Right kidney (tissue), 1 donor: Measurements from ENCODE around the gene HES1.
"Not testable (repeated sequence)": the region's sequence is repeated elsewhere in the genome, so short reads cannot be mapped to it uniquely, and the experiment has no call there.

Experiments used
- DNase-seq: peaks from one replicate; pipeline ENCODE4 v3.0.0-alpha.2; 2016

HES1 gene

DNA sequence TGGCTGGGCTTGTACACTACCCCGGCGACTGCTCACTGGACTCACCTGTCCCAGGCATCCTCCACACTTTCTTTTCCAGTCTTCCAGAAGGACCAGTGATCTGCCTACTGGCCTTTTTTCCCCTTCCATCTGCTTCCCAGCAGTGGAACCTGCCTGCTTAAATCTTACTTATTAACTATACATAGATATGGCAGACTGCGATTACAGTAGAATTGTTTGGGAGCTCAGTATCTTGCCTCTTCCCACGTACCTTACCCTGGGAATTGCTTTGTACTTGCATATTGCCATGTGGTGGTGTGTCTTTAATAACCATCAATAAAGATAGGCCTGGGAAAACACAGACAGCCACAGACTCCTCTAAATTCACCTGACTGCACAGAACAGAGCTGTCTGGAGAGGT lies 11.8 kb upstream of the HES1 start:
- DNase-seq = no peak

GRCh38 chr3:194125442-194125841 lies 10.5 kb upstream of the HES1 start:
- DNase-seq = no peak

DNA sequence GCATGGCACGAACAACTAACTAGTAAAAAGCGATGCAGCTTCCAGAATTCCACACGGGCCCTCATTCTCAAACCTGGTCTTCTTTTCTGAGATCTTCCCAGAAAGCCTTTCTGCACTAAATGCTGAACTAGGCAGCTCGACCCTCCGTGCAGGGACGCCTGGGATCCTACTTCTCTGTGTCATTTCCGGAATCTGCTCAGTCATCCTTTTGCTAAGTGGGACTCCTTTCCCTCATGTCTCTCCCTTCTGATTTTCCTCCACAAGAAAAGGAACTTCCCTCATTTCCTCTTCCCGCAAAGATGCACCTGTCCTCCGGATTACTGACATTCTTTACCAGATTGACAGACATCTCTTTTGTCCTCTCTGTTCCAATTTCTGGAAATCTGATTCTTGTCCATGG lies 9.2 kb upstream of the HES1 start:
- DNase-seq = no peak

GRCh38 chr3:194128202-194128918 lies 7.6 kb upstream of the HES1 start:
- DNase-seq = no peak

GRCh38 chr3:194128919-194129295 lies 7.0 kb upstream of the HES1 start:
- DNase-seq = not testable (repeated sequence)

DNA sequence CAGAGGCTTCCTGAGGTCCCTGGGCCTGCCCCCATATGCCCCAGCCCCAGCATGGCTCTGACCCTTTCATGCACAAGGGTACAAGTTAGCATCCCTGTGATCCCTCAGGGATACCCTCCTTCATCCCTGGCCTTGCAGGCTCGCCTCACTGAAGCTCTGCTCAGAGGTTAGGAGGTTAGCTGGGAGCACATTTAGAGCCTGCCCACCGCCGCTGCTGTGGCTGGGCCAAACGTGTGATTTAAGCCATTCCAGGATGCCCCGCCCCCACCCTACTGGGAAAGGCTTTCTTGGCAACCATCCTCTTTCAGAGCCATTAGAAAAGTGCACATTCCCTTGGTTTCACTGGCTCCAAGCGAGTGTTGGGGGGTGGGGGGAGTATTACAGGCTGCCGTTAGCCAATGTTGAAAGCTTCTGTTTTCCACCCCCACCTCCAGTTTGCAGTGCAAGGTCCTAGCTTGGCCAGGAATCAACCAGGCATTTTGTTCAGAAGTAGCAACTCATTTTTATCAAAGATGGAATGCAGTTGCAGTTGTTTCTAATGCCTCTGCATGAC lies 6.3 kb upstream of the HES1 start:
- peak; percentile 40 for DNase-seq

GRCh38 chr3:194130188-194130587 lies 5.8 kb upstream of the HES1 start:
- no peak for DNase-seq

- peak; percentile 73 for DNase-seq
Measured at GRCh38 chr3:194130807-194131589, 5.0 kb upstream of the HES1 start.

DNA sequence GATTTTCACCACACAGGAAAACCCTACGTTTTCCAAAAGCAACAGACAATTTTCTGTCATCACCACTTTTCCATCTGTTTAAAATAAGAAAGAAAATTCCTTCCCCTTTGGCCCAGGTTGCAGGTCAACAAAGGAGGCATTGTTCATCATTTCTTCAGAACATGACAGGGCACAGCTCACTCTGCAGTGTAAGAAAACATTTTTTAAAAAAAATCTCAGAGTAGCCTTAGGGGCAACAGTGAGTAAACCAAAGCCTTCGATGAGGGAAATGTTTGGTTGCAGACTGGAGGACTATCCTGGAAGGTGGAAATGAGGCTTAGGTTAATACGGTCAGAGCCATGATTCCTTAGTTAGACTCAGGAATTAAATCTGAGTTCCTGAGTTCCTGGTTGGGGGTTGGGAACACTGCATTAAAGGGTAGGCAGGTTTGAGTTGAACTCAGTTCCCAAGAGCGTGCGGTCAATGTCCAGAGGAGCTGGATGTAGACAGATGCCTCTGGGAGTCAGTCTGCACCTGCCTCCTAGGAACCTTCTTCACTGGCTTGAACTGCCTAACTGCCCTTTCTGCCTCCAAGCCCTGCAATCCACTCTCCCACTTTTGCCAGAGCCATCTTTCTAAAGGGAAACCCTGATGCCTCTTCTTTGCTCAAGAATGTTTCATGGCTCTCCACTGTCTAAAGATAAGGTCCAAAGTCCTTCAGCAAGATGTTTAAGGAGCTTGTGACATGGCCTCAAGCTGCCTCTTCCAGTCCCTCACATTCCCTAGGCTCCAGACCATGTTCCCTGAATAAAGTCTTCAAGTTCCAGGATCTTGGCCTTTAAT lies 3.3 kb upstream of the HES1 start:
- DNase-seq = no peak

GRCh38 chr3:194133661-194134230 lies 2.2 kb upstream of the HES1 start:
- peak; percentile 76 for DNase-seq

DNA sequence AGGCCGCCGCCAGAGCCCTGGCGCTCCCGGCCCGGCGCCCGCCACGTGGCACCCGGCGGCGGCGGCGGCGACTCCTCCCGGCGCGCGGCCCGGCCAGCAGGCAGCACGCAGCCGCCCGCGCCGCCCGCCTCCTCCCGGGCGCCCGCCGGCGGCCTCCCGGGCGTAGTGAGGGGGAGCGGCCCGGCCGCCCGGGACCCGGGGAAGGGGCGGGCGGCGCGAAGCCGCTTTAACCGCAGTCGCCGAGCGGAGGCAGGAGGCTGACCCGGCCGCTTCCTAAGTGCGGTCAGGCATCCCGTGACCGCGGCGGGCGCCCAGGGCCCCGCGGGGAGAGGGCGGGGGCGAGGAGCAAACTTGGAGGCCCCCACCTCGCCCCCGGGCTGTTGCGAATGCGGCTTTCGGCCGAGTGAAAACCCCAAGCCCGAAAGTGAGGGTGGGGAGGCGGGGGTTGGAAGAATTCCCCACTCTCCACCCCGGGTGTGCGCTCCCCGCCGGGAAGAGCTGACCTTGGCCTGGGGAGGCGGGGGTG lies 1.7 kb upstream of the HES1 start:
- DNase-seq = peak; percentile 93

DNA sequence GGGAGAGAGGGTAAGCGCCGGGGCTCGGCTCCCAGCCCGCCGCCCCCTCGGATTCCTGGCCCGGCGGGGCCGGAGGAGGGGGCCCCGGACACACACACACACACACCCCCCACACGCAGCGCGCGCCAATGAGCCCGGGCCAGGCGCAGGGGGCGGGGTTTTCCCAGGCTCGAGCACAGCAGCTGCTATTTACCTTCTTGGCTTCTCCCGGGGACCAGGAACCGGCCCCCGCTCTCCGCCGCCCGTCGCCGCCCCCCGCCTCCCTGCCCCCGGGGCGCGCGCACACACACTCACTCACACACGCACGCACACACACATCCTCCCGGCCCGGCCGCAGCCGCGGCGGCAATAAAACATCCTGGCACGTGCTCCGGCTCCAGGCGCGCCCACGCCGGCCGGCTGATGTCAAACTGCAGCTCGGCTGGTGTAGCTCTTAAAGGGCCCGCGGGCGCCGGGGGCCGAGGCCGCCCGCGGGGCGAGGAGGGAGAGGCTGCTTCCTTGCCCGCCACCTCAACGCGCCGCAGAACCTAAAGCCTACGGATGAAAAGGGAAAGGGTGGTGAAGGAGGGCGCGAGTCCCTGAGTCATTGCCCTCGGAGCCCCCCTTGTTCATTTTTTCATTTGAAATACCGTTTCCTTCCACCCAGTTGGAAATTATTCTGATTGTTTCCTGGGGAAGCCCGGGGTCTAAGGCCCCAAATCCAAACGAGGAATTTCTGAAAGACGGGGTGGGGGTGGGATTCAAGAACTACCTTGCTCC lies 1.0 kb upstream of the HES1 start:
- peak; percentile 95 for DNase-seq

DNA sequence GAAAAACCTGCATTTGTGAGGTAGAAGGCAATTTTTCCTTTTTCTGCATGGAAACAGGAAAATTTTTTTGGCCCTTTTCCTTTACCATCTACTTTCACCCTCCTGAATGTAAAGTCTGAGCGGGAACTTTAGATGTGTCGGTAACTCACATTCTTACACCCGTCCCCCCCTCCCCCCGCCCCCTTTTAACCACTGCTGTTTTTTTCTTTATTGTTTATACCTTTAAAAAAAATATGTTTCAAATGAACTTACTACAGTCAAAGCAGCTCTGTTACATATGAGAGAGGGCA lies 487 bp upstream of the HES1 start:
- DNase-seq = no peak

GRCh38 chr3:194136519-194137007 lies 615 bp downstream of the HES1 start:
- DNase-seq = no peak

DNA sequence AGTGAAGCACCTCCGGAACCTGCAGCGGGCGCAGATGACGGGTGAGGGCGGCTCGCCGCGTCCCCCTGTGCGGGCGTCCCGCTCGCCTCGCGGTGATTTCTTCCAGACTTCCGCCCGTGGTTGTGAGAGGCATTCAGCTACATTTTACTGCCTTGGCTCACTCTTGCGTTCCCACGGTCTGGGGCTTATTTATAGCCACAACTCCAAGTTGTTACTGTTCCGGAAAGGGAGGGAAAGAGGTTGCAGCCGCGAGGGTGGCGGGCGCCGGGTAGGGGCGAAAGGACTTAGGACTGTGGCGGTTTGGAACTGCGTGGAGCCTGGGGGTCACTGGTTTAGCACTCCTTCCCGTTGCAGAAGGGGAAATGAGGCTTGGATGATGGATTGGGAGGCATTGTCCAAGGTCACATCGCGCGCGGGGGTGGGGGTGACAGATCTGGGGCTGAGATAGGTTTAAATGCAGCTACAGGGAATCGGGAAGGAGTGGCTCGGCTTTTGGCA lies 1.1 kb downstream of the HES1 start:
- DNase-seq = peak; percentile 87

DNA sequence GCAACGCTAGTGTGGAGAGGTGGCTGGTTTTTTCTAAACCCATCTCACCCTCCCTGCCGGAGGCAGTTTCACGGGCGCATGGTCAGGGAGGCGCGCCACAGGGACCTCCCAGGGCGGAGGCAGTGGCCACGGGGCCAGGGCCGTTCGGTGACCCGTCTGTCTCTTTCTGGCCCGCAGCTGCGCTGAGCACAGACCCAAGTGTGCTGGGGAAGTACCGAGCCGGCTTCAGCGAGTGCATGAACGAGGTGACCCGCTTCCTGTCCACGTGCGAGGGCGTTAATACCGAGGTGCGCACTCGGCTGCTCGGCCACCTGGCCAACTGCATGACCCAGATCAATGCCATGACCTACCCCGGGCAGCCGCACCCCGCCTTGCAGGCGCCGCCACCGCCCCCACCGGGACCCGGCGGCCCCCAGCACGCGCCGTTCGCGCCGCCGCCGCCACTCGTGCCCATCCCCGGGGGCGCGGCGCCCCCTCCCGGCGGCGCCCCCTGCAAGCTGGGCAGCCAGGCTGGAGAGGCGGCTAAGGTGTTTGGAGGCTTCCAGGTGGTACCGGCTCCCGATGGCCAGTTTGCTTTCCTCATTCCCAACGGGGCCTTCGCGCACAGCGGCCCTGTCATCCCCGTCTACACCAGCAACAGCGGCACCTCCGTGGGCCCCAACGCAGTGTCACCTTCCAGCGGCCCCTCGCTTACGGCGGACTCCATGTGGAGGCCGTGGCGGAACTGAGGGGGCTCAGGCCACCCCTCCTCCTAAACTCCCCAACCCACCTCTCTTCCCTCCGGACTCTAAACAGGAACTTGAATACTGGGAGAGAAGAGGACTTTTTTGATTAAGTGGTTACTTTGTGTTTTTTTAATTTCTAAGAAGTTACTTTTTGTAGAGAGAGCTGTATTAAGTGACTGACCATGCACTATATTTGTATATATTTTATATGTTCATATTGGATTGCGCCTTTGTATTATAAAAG lies 1.8 kb downstream of the HES1 start:
- no peak for DNase-seq

DNA sequence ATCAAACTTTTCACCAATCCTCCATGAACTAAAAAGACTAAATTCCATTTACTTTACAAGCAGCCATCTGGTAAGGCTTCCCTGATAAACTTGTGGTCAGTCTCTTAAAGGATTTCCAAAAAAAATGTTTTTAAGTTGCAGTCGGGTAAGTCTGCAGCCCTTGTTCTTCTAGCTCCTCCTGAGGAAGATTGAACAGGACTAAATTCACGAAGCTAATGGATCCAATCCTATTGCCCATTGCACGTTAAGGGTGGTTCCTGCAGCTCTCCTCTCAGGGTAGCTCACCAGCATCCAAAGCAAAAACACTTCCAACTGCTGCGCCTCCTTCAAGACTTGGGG lies 2.8 kb downstream of the HES1 start:
- no peak for DNase-seq

- peak; percentile 77 for DNase-seq
Measured at GRCh38 chr3:194139071-194139813, 3.3 kb downstream of the HES1 start.

DNA sequence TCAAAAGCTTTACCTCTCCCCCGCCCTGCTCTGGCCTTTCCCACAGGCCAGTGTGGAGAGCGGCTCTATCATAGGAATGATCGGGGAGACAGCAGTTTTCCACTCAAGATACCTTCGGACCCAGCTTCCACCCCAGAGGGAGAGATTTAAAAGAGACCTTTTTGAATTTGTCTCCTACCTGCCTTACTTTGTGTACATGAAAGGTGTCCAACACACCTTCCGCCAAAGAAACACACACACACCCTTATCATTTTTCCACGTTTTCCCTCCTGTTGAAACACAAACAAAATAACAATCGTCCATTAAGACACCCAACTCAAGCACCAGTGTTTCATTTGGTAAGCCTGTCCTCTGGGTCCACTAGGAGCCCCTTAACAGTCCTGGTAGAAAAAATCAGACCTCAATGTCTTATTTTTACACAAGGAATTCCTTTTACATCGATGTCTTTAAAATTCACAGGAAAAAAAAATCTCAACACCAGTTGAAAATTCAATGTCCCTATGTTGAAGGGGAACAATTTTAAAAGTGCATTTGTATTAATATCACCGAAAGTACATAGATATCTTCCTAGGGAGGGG lies 4.0 kb downstream of the HES1 start:
- DNase-seq = peak; percentile 61
